ENCODE measurements around the gene ATP5MC2.

- TF ChIP-seq POLR2AphosphoS5 (IDR thresholded peaks at IDR 0.05; ENCODE audit: borderline replicate concordance, low read depth, low read length) (no peak), EZH2 (IDR thresholded peaks at IDR 0.05) (no peak)
These were observed 5.6 kb downstream of the ATP5MC2 start for GRCh38 chr12:53670308-53670707.
